ENCODE data around the gene ABCC11.

GRCh38 chr16:48143812-48144368 lies 103.4 kb downstream of the ABCC11 start:
- TF ChIP-seq CTCF (IDR thresholded peaks at IDR 0.05) = no peak
- no peak for TF ChIP-seq POLR2A (IDR thresholded peaks at IDR 0.05)

All from lower leg skin (tissue), 3 donors.